ENCODE measurements around the gene HGS.
A peak's percentile ranks its signal among the peaks of the same experiment; 100 is the strongest.

The HGS gene

DNA sequence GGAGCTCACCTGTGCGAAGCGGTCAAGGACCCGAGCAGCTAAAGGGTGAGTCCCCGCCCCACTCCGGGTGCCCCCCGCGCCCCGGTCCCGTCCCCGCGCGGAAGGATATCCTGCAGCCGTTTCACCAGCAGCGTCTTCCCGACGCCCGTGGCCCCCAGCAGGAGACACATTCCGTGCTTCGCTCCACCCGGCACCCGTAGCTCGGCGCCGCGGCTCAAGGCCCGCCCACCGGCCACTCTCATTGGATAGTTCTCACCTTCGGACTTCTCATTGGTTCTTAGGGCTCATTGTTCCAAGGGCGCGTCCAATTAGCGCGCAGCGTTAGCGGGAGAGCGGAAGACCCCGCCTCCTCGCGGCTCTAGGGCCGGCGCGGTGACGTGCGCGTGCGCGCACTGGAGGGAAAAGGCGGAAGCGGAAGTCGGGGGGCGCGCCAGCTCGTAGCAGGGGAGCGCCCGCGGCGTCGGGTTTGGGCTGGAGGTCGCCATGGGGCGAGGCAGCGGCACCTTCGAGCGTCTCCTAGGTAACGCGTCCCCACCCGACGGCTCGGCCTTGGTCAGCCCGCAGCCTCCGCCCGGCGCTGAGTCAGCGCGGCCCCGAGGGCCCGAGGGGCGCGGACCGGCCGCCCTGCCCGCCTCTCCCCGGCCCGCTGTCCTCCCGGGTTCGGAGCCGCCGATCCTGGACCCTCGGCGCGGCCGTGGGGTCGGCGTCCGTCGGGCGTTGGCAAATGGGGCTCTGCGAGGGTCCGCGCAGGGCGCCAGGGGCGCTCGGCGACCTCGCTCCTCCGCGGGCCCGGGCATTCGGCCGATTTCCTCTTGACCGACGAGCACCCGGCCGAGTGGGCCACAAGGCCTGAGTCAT, at the start of gene HGS, which contains the start of gene ARL16:
Gene HGS, plus strand, starts transcription at position 428 of the 858 bp plus-strand sequence. Its CDS starts 56 bp downstream, at position 484.
Gene ARL16, minus strand, starts transcription at position 214 of the 858 bp plus-strand sequence. Its CDS starts 44 bp downstream, at position 170.
- H3K9me3 ChIP-seq (ENCODE audit: control insufficient read depth, insufficient read depth, low read depth, low read length) = no peaks in the 10 kb centered on the region
- H3K27ac ChIP-seq (ENCODE audit: low read depth, low read length) = peak within 1 kb of the TSS; percentile 83; the same call in 1 of the 2 replicates
- H3K27me3 ChIP-seq (ENCODE audit: control insufficient read depth, insufficient read depth, low read length) = no peaks in the 10 kb centered on the region
- peaks cover 14% of the 10 kb centered on the region for H3K4me1 ChIP-seq (ENCODE audit: control insufficient read depth, insufficient read depth, low read length)
- H3K9ac ChIP-seq (ENCODE audit: low read length) = peak within 1 kb of the TSS; percentile 90
- peaks cover 46% of the 10 kb centered on the region for H3K36me3 ChIP-seq (ENCODE audit: control insufficient read depth, insufficient read depth, low read length)
- peak within 1 kb of the TSS; percentile 98 for H3K4me3 ChIP-seq (ENCODE audit: low read depth, low read length)

GRCh38 chr17:81635431-81635830, 48.4 kb upstream of the HGS start:
- no peaks in the 10 kb centered on the region for H3K27me3 ChIP-seq (ENCODE audit: control insufficient read depth, insufficient read depth, low read length)
- peak overlapping the region; percentile 96 for H3K4me3 ChIP-seq (ENCODE audit: low read depth, low read length)
- no peaks in the 10 kb centered on the region for H3K9me3 ChIP-seq (ENCODE audit: control insufficient read depth, insufficient read depth, low read depth, low read length)
- H3K27ac ChIP-seq (ENCODE audit: low read depth, low read length) = no peak overlapping the region
- peaks cover 4% of the 10 kb centered on the region; the same call in 1 of the 2 replicates for H3K4me1 ChIP-seq (ENCODE audit: control insufficient read depth, insufficient read depth, low read length)
- H3K36me3 ChIP-seq (ENCODE audit: control insufficient read depth, insufficient read depth, low read length) = peaks cover 13% of the 10 kb centered on the region
- no peak overlapping the region for H3K9ac ChIP-seq (ENCODE audit: low read length)

DNA sequence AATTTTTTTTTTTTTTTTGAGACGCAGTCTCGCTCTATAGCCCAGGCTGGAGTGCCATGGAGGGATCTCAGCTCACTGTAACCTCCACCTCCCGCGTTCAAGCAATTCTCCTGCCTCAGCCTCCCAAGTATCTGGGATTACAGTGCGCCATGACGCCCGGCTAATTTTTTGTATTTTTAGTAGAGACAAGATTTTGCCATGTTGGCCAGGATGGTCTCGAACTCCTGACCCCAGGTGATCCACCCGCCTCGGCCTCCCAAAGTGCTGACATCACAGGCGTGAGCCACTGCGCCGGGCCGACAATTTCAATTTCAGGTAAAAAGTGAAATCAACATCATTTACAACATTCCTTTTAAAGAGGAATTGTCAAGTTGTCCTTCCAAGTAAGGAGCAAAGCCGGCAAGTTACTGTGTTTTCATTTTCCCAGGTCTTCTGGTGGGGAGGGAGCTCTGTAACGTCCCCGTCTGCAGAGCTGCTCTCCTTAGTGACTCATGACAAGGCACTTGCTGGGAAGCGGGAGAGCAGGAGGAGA, 47.8 kb upstream of the HGS start:
- no peaks in the 10 kb centered on the region for H3K27me3 ChIP-seq (ENCODE audit: control insufficient read depth, insufficient read depth, low read length)
- peaks cover 13% of the 10 kb centered on the region for H3K36me3 ChIP-seq (ENCODE audit: control insufficient read depth, insufficient read depth, low read length)
- no peaks in the 10 kb centered on the region for H3K9me3 ChIP-seq (ENCODE audit: control insufficient read depth, insufficient read depth, low read depth, low read length)
- peak overlapping the region; percentile 96 for H3K4me3 ChIP-seq (ENCODE audit: low read depth, low read length)
- H3K4me1 ChIP-seq (ENCODE audit: control insufficient read depth, insufficient read depth, low read length) = peaks cover 4% of the 10 kb centered on the region; the same call in 1 of the 2 replicates
- H3K27ac ChIP-seq (ENCODE audit: low read depth, low read length) = peak overlapping the region; percentile 82; the same call in 1 of the 2 replicates
- H3K9ac ChIP-seq (ENCODE audit: low read length) = peak overlapping the region; percentile 91

DNA sequence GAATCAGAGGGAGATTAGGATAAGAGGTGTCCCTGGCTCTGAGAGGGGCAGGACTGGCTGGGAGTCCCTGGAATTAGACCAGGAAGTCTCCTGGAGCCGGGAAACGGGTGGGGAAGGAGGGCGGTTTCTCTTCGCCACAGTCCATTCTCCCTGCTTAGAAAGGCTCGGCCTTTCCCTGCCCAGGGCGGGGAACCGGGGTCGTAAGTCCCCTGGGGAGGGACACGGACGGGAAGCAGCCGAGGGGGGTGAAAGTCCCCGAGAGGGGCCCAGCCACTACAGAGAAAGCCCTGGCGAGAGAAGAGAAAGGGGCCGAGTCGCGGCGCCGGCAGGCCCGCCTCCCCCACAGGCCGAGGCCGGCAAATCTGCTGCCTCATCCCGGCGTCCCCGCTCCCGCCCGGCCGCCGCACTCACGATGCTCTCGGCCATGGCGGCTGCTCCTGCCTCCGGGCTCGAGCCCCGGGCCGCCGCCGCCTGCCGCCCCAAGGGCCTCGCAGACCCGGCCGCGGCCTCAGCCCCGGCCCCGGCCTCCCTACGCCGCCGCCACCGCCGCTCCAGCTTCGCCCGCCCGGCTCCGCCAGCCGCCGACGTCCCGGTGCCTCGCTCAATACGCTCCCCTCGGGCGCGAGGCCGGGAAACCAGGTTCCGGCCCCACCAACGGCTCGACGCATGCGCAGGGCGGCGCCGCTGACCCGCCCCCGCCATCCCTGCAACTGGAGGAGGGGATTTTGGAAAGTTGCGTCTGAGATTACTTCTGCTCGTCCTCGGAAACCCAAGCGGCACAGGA, 47.1 kb upstream of the HGS start, which contains the start of the genes NPLOC4 and TSPAN10:
Gene NPLOC4, minus strand, starts transcription at position 608 of the 784 bp plus-strand sequence. Its CDS starts 182 bp downstream, at position 426.
Gene TSPAN10, plus strand, starts transcription at position 692 of the 784 bp plus-strand sequence. CDS start 5,217 bp downstream, outside the sequence.
- H3K4me3 ChIP-seq (ENCODE audit: low read depth, low read length) = peak within 1 kb of the TSS; percentile 96
- no peaks in the 10 kb centered on the region for H3K9me3 ChIP-seq (ENCODE audit: control insufficient read depth, insufficient read depth, low read depth, low read length)
- peaks cover 4% of the 10 kb centered on the region; the same call in 1 of the 2 replicates for H3K4me1 ChIP-seq (ENCODE audit: control insufficient read depth, insufficient read depth, low read length)
- H3K27me3 ChIP-seq (ENCODE audit: control insufficient read depth, insufficient read depth, low read length) = no peaks in the 10 kb centered on the region
- peaks cover 10% of the 10 kb centered on the region for H3K36me3 ChIP-seq (ENCODE audit: control insufficient read depth, insufficient read depth, low read length)
- H3K9ac ChIP-seq (ENCODE audit: low read length) = peak within 1 kb of the TSS; percentile 91
- H3K27ac ChIP-seq (ENCODE audit: low read depth, low read length) = peak within 1 kb of the TSS; percentile 82; the same call in 1 of the 2 replicates

GRCh38 chr17:81638683-81639082, 45.1 kb upstream of the HGS start:
- H3K9me3 ChIP-seq (ENCODE audit: control insufficient read depth, insufficient read depth, low read depth, low read length) = no peaks in the 10 kb centered on the region
- H3K4me1 ChIP-seq (ENCODE audit: control insufficient read depth, insufficient read depth, low read length) = peaks cover 4% of the 10 kb centered on the region; the same call in 1 of the 2 replicates
- H3K27me3 ChIP-seq (ENCODE audit: control insufficient read depth, insufficient read depth, low read length) = no peaks in the 10 kb centered on the region
- H3K4me3 ChIP-seq (ENCODE audit: low read depth, low read length) = no peak overlapping the region
- no peak overlapping the region for H3K9ac ChIP-seq (ENCODE audit: low read length)
- H3K36me3 ChIP-seq (ENCODE audit: control insufficient read depth, insufficient read depth, low read length) = peaks cover 4% of the 10 kb centered on the region; the same call in 1 of the 2 replicates
- no peak overlapping the region for H3K27ac ChIP-seq (ENCODE audit: low read depth, low read length)

GRCh38 chr17:81640011-81640410, 43.8 kb upstream of the HGS start:
- Histone ChIP-seq H3K4me1 (ENCODE audit: control insufficient read depth, insufficient read depth, low read length) (peaks cover 4% of the 10 kb centered on the region; the same call in 1 of the 2 replicates), H3K36me3 (ENCODE audit: control insufficient read depth, insufficient read depth, low read length) (peaks cover 4% of the 10 kb centered on the region; the same call in 1 of the 2 replicates), H3K9me3 (ENCODE audit: control insufficient read depth, insufficient read depth, low read depth, low read length) (no peaks in the 10 kb centered on the region), H3K27me3 (ENCODE audit: control insufficient read depth, insufficient read depth, low read length) (no peaks in the 10 kb centered on the region), H3K27ac (ENCODE audit: low read depth, low read length) (no peak overlapping the region), H3K4me3 (ENCODE audit: low read depth, low read length) (no peak overlapping the region), H3K9ac (ENCODE audit: low read length) (no peak overlapping the region)

GRCh38 chr17:81641825-81642489, 41.9 kb upstream of the HGS start:
- Histone ChIP-seq H3K4me1 (ENCODE audit: control insufficient read depth, insufficient read depth, low read length) (peaks cover under 1% of the 10 kb centered on the region; the same call in 1 of the 2 replicates), H3K9me3 (ENCODE audit: control insufficient read depth, insufficient read depth, low read depth, low read length) (no peaks in the 10 kb centered on the region), H3K27me3 (ENCODE audit: control insufficient read depth, insufficient read depth, low read length) (peaks cover 4% of the 10 kb centered on the region), H3K4me3 (ENCODE audit: low read depth, low read length) (no peak overlapping the region), H3K27ac (ENCODE audit: low read depth, low read length) (no peak overlapping the region), H3K36me3 (ENCODE audit: control insufficient read depth, insufficient read depth, low read length) (0 out of 2 replicates have a peak, but pooled peaks cover 3% of the 10 kb centered on the region), H3K9ac (ENCODE audit: low read length) (no peak overlapping the region)

DNA sequence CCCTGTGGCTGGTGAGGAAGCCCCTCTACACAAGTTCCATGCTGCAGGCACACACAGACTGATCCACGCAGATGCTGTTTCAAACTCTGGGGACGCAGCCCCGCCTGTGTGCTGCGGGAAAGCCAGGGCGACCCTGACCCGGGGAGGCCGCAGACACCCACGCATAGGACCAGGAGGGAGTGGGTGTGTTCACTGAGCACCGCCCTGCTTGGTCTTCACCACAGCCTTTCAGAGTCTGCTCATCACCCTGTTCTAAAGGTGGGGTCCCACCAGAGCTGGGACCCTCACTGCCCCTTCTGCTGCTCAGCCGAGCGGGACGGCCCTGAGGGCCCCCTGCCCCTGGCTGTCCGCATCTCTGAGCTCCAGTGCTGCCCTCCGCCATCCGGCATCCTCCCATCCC, 39.3 kb upstream of the HGS start:
- H3K9me3 ChIP-seq (ENCODE audit: control insufficient read depth, insufficient read depth, low read depth, low read length) = no peaks in the 10 kb centered on the region
- H3K4me1 ChIP-seq (ENCODE audit: control insufficient read depth, insufficient read depth, low read length) = peaks cover 15% of the 10 kb centered on the region
- no peak overlapping the region for H3K27ac ChIP-seq (ENCODE audit: low read depth, low read length)
- no peak overlapping the region for H3K9ac ChIP-seq (ENCODE audit: low read length)
- H3K36me3 ChIP-seq (ENCODE audit: control insufficient read depth, insufficient read depth, low read length) = 0 out of 2 replicates have a peak, but pooled peaks cover 3% of the 10 kb centered on the region
- peaks cover 24% of the 10 kb centered on the region for H3K27me3 ChIP-seq (ENCODE audit: control insufficient read depth, insufficient read depth, low read length)
- no peak overlapping the region for H3K4me3 ChIP-seq (ENCODE audit: low read depth, low read length)

DNA sequence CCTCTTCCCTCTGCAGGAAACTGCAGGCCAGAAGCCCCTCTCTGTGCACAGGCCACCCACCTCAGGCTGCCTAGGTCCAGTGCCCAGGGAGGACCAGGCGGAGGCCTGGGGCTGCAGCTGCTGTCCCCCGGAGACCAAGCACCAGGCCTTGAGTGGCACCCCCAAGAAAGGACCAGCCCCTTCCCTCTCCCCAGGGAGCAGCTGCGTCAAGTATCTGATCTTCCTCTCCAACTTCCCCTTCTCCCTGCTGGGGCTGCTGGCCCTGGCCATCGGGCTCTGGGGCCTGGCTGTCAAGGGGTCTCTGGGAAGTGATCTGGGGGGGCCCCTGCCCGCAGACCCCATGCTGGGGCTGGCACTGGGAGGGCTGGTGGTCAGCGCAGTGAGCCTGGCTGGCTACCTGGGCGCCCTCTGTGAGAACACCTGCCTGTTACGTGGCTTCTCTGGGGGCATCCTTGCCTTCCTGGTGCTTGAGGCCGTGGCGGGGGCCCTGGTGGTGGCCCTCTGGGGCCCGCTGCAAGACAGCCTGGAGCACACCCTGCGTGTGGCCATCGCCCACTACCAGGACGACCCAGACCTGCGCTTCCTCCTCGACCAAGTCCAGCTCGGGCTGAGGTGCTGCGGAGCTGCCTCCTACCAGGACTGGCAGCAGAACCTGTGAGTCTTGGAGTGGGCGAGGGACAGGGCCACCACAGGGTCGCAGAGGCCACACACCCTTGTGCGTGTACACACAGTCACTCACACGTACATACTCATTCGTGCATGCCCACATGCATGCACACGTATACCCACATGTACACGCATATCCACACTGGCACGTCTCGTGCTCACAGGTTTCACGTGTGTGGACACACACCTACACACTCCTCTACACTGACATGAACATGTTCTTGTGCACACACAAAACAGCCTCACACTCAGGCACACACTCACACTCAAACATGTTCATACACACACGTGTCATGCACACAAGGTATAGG, 38.5 kb upstream of the HGS start:
- Histone ChIP-seq H3K9ac (ENCODE audit: low read length) (no peak overlapping the region), H3K36me3 (ENCODE audit: control insufficient read depth, insufficient read depth, low read length) (0 out of 2 replicates have a peak, but pooled peaks cover 3% of the 10 kb centered on the region), H3K27me3 (ENCODE audit: control insufficient read depth, insufficient read depth, low read length) (peaks cover 24% of the 10 kb centered on the region), H3K4me1 (ENCODE audit: control insufficient read depth, insufficient read depth, low read length) (peaks cover 15% of the 10 kb centered on the region), H3K4me3 (ENCODE audit: low read depth, low read length) (no peak overlapping the region), H3K9me3 (ENCODE audit: control insufficient read depth, insufficient read depth, low read depth, low read length) (no peaks in the 10 kb centered on the region), H3K27ac (ENCODE audit: low read depth, low read length) (no peak overlapping the region)
